ENCODE data around the gene ZC2HC1C. TPM values are rescaled to one million over a fixed set of nuclear protein-coding genes. Genes with fewer than 3 reads are reported as not detected.

ZC2HC1C gene
- total RNA-seq, 1 experiment from 2014 or later = 1.4 TPM

- Histone ChIP-seq H3K79me1 (ENCODE audit: insufficient read depth, low read depth, low read length, poor library complexity, severe bottlenecking) (no peaks in the 10 kb centered on the region), H2BK120ac (ENCODE audit: low read depth, low read length, poor library complexity, severe bottlenecking) (no peak overlapping the region), H2BK20ac (ENCODE audit: low read depth, low read length, poor library complexity, severe bottlenecking) (no peak overlapping the region), H3K4ac (ENCODE audit: low read depth, low read length) (no peak overlapping the region), H3K18ac (ENCODE audit: insufficient read length, low read depth, low read length) (no peak overlapping the region), H3K79me2 (ENCODE audit: insufficient read depth, low read length) (no peaks in the 10 kb centered on the region), H3K14ac (ENCODE audit: insufficient read depth, low read length) (no peak overlapping the region), H3K56ac (ENCODE audit: insufficient read length, low read depth, low read length) (no peak overlapping the region), H3K27ac (ENCODE audit: insufficient read length, low read depth, low read length) (no peak overlapping the region), H4K91ac (ENCODE audit: insufficient read length, low read depth, low read length) (no peak overlapping the region), H3K23me2 (ENCODE audit: insufficient read length, low read depth, low read length, poor library complexity, severe bottlenecking) (no peaks in the 10 kb centered on the region), H3K4me1 (ENCODE audit: insufficient read depth, low read length) (no peaks in the 10 kb centered on the region), H2AFZ (ENCODE audit: low read length) (no peak overlapping the region), H3K23ac (ENCODE audit: insufficient read length, low read depth, low read length) (no peak overlapping the region), H3K4me2 (ENCODE audit: insufficient read depth, insufficient read length, low read length) (no peak overlapping the region), H2BK15ac (ENCODE audit: low read depth, low read length) (no peak overlapping the region), H2BK12ac (ENCODE audit: insufficient read length, low read depth, low read length) (no peak overlapping the region), H4K20me1 (ENCODE audit: control insufficient read depth, insufficient read depth, insufficient read length) (no peaks in the 10 kb centered on the region), H2AK5ac (ENCODE audit: insufficient read length, low read length) (no peak overlapping the region), H2BK5ac (ENCODE audit: insufficient read length, low read length) (no peak overlapping the region), H3K9ac (ENCODE audit: extremely low read depth, insufficient read length, low read length) (no peak overlapping the region), H3T11ph (ENCODE audit: low read length) (no peak overlapping the region), H3K9me3 (ENCODE audit: control insufficient read depth, low read depth, low read length) (no peaks in the 10 kb centered on the region), H4K8ac (replicated peaks; ENCODE audit: insufficient read length, low read depth, low read length) (no peak overlapping the region), H3K27me3 (ENCODE audit: insufficient read depth, low read length) (no peaks in the 10 kb centered on the region), H4K5ac (ENCODE audit: insufficient read length, low read depth, low read length) (no peak overlapping the region)
- Mint-ChIP-seq H3K4me1 (no peaks in the 10 kb centered on the region), H3K4me3 (no peak overlapping the region), H3K36me3 (ENCODE audit: insufficient read depth in 1 of 3, low read depth in 3 of 3) (peaks cover 18 to 75% (median 72%) of the 10 kb centered on the region in 3 experiments; a peak in 6 of 7 replicates), H3K27ac (no peak overlapping the region), H3K27me3 (ENCODE audit: low read depth) (no peaks in the 10 kb centered on the region), H3K9me3 (no peaks in the 10 kb centered on the region)
- no peak for TF ChIP-seq CTCF (conservative IDR thresholded peaks at IDR 0.05)
- DNase-seq = no peak
Observed at GRCh38 chr14:75098212-75098611, 28.8 kb downstream of the ZC2HC1C start.
